IPS-18a (cell line): Measurements from ENCODE around the gene ARID4B.
"Not testable (repeated sequence)": the region's sequence is repeated elsewhere in the genome, so short reads cannot be mapped to it uniquely, and the experiment has no call there.

Experiments
- H3K27ac ChIP-seq: one replicate; pipeline ENCODE4 v1.5.1; 2013; ENCODE audit warnings: low read length
- H3K27me3 ChIP-seq: one replicate; pipeline ENCODE4 v1.6.1; 2013; ENCODE audit warnings: mild to moderate bottlenecking, low read length; ENCODE audit not compliant: control insufficient read depth, insufficient read depth
- H3K36me3 ChIP-seq: one replicate; pipeline ENCODE4 v1.6.1; 2013; ENCODE audit warnings: low read depth, low read length; ENCODE audit not compliant: control insufficient read depth
- H3K4me1 ChIP-seq: one replicate; pipeline ENCODE4 v1.6.1; 2013; ENCODE audit warnings: low read depth, low read length; ENCODE audit not compliant: control insufficient read depth
- H3K4me3 ChIP-seq: one replicate; pipeline ENCODE4 v1.5.1; 2013; ENCODE audit warnings: low read length
- H3K9ac ChIP-seq: one replicate; pipeline ENCODE4 v1.6.1; 2013; ENCODE audit warnings: mild to moderate bottlenecking, low read length, moderate library complexity
- H3K9me3 ChIP-seq: one replicate; pipeline ENCODE4 v1.6.1; 2013; ENCODE audit warnings: low read depth, low read length; ENCODE audit not compliant: control insufficient read depth

Gene ARID4B

DNA sequence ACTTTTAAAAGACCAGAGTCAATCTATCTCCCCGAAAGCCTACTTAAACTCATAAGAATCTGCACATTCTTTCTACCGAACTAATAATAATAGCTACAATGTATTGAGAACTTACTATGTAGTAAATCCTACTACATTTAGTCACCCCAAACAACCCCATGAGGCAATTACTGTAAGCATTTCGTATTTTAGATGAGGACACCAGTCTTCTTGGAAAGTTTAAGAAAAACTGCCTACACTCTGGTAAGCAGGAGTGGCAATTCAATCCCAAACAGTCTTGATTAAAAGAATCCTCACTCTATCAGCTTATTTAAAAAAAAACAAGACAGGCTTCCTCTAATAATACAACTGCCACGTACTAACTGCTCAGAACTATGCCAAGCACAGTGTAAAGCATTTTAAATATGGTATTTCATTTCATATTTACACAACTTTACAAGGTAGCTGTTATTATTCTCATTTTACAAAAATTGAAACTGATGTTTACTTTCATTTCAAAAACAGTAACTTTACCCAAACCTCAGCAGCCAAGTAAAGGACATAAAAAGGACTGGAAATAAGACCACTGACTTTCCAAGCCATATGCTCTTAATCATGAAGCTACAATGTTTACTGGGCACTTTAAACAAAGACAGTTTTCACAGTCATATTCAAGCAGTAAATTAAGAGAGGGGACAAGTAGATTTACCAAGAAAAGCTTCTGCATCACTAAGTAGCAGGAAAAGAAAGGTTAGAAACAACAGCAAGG is 13.9 kb downstream of the ARID4B start:
- Histone ChIP-seq H3K27me3 (no peaks in the 10 kb centered on the region), H3K27ac (no peak overlapping the region), H3K4me3 (no peak overlapping the region), H3K9ac (no peak overlapping the region), H3K4me1 (no peaks in the 10 kb centered on the region), H3K36me3 (peaks cover 8% of the 10 kb centered on the region), H3K9me3 (no peaks in the 10 kb centered on the region)

DNA sequence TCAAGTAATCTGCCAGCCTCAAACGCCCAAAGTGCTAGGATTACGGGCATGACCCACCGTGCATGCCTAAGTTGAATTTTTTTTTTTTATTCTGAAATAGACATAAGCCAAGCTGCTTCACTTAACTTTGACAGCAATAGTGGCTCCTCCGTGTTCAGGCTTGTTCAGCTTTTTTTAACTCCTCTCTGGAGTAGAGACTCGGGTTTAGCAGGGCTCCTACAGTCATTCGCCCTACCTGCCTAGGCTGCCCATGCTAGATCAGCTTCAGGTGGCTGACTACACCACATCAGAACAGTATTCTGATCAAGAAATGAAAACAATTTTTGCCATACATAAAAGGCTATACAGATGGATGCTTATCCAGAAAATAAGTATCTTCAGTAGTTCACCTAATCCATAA is 14.7 kb downstream of the ARID4B start:
- no peaks in the 10 kb centered on the region for H3K4me1 ChIP-seq
- no peak overlapping the region for H3K4me3 ChIP-seq
- no peak overlapping the region for H3K9ac ChIP-seq
- no peaks in the 10 kb centered on the region for H3K27me3 ChIP-seq
- H3K9me3 ChIP-seq, result no peaks in the 10 kb centered on the region
- no peaks in the 10 kb centered on the region for H3K36me3 ChIP-seq
- H3K27ac ChIP-seq, result no peak overlapping the region

DNA sequence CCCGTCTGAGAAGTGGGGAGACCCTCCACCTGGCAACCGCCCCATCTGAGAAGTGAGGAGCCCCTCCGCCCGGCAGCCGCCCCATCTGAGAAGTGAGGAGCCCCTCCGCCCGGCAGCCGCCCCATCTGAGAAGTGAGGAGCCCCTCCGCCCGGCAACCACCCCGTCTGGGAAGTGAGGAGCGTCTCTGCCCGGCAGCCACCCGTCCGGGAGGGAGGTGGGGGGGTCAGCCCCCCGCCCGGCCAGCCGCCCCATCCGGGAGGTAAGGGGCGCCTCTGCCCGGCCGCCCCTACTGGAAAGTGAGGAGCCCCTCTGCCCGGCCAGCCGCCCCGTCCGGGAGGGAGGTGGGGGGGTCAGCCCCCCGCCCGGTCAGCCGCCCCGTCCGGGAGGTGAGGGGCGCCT is 18.8 kb downstream of the ARID4B start:
- H3K4me3 ChIP-seq, H3K27me3 ChIP-seq, H3K9me3 ChIP-seq, H3K9ac ChIP-seq, H3K36me3 ChIP-seq, H3K4me1 ChIP-seq, H3K27ac ChIP-seq: not testable (repeated sequence)

DNA sequence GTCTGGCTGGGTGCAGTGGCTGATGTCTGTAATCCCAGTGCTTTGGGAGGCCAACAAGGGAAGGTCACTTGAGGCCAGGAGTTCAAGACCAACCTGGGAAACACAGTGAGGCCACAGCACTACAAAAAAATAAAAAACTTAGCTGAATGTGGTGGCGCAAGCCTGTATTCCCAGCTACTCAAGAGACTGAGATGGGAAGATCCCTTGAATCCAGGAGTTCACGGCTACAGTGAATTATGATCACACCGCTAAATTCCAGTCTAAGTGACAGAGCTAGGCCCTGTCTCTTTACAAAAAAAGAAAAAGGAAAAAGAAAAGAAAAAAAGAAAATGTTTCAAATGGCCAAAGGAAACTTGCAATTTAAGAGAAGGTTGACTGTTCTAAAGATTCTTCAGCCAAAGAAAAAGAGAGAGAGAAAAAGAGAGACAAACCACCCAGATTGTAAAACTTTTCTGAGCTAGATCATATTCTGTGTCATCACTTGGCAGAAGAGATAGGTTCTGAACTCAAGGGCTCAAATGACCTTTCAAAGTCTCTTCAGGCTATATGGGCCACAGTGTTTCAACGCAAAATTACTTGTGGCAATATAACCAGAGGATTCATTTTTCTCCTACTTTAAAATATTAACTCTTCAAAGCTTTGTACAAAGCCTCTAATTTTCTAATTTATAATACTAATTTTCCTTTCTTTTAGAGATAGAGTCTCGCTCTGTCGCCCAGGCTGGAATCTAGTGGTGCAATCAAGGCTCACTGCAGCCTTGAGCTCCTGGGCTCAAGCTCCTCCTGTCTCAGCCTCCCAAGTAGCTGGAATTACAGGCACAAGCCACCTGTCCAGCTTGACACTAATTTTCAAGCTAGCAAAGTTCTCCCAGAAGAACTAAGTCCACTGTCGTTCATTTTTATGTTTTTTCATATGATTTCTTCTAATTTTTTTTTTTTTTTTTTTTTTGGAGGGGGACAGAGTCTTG is 20.5 kb downstream of the ARID4B start:
- no peak overlapping the region for H3K9ac ChIP-seq
- H3K4me3 ChIP-seq, result no peak overlapping the region
- no peaks in the 10 kb centered on the region for H3K9me3 ChIP-seq
- no peaks in the 10 kb centered on the region for H3K36me3 ChIP-seq
- H3K27me3 ChIP-seq, result no peaks in the 10 kb centered on the region
- H3K4me1 ChIP-seq, result no peaks in the 10 kb centered on the region
- H3K27ac ChIP-seq, result no peak overlapping the region

DNA sequence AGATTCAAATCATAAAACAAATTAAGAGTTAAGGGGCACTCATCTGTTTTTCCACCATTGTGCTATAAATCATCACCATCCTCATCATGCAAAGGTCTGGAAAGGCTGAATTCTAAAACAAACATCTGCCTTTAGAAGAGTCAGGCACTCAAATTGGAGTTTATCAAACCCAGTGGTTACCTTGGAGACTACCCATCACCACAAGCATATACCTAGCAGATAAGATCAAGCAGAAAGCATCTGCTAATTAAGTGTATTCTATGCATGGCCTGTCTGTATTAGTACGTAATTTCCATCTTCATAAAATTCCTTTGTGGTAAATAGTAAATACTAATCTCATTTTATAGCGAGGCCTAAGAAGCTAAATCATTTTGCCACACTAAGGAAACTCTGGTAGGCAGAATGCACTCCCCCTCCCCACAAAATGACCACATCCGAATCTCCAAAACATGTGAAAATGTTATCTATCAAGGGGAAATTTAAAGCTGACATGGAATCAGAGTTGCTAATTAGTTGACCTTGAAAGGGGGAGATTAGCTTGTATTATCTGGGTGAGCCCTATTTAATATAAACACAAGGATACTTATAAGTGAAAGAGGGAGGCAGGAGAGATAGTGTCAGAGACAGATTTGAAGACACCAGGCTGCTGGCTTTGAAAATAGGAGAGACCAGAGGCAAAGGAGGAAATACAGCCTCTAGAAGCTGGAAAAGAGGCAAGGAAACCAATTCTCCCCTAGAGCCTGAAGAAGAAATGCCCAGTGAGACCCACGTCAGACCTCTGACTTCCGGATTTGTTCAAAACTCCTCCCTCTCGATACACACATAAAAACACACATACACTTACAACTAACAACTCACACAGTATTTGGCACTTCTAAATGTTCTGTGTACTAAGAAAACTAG is 23.2 kb downstream of the ARID4B start:
- Histone ChIP-seq H3K9me3 (no peaks in the 10 kb centered on the region), H3K36me3 (no peaks in the 10 kb centered on the region), H3K27me3 (no peaks in the 10 kb centered on the region), H3K27ac (no peak overlapping the region), H3K4me3 (no peak overlapping the region), H3K4me1 (no peaks in the 10 kb centered on the region), H3K9ac (no peak overlapping the region)

DNA sequence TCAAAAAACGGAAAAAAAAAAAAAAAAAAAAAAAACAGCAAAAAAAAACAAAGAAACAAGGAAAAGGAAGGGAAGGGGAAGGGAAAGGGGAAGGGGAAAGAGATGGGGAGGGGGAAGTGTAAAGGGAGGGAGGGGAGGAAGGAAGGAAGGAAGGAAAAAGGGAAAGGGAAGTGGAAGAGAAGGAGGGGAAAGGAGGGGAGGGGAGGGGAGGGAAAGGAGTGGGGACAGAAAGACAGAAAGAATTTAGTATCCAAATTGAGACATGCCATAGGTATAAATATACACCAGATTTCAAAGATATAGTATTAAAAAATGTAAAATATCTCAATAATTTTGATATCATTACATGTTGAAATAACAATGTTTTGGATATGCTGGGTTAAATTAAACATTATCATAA is 25.8 kb downstream of the ARID4B start:
- H3K36me3 ChIP-seq, result no peaks in the 10 kb centered on the region
- H3K9me3 ChIP-seq, result peaks cover 2% of the 10 kb centered on the region
- H3K4me3 ChIP-seq, result no peak overlapping the region

DNA sequence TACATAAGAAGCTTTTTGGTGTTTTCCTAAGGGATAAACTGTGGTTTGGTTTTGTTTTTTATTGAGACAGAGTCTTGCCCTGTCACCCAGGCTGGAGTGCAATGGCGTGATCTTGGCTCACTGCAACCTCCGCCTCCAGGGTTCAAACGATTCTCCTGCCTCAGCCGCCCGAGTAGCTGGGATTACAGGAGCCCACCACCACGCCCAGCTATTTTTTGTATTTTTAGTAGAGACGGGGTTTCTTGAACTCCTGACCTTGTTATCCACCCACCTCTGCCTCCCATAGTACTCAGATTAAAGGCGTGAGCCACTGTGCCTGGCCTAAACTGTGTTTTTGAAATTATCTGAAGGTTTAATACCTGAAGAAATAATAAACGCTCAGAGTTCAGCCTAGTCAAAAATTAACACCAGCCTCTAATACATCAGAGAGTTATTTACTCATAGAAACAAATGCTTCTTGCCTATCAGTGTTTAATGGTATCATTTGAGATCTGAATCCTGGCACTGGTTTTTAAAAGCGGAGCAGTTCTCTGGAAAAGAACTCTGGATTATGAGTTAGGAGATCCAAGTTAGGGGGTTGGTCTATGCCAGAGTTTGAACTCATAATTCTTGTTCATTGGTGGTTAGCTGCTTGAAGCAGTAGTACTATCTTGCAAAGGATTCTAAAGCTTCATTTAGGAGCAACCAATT is 28.7 kb downstream of the ARID4B start:
- H3K27me3 ChIP-seq, result no peaks in the 10 kb centered on the region
- H3K27ac ChIP-seq, result no peak overlapping the region
- no peaks in the 10 kb centered on the region for H3K4me1 ChIP-seq
- H3K9ac ChIP-seq, result no peak overlapping the region
- H3K36me3 ChIP-seq, result no peaks in the 10 kb centered on the region
- H3K4me3 ChIP-seq, result no peak overlapping the region
- H3K9me3 ChIP-seq, result peaks cover 2% of the 10 kb centered on the region

More for the DNA sequence above, 25.8 kb downstream of the ARID4B start:
- no peak overlapping the region for H3K9ac ChIP-seq
- H3K27me3 ChIP-seq, result no peaks in the 10 kb centered on the region
- no peak overlapping the region for H3K27ac ChIP-seq
- no peaks in the 10 kb centered on the region for H3K4me1 ChIP-seq

DNA sequence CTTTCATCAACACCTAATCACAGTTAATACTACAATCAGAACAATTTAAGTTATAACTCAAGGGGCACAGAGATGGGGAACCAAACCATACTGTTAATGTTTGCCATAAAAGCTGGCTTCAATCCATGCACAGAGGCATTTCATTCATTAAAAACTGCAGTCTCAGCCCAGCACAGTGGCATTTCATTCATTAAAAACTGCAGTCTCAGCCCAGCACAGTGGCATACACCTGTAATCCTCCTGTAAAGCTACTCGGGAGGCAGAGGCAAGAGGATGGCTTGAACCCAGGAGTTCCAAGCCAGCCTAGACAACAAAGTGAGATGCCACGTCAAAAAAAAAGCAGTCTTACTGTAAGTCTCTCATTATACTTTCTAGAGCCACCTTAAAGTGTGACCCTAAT is 29.2 kb downstream of the ARID4B start:
- Histone ChIP-seq H3K9me3 (peaks cover 2% of the 10 kb centered on the region), H3K9ac (no peak overlapping the region), H3K27me3 (no peaks in the 10 kb centered on the region), H3K27ac (no peak overlapping the region), H3K4me1 (no peaks in the 10 kb centered on the region), H3K36me3 (no peaks in the 10 kb centered on the region), H3K4me3 (no peak overlapping the region)

DNA sequence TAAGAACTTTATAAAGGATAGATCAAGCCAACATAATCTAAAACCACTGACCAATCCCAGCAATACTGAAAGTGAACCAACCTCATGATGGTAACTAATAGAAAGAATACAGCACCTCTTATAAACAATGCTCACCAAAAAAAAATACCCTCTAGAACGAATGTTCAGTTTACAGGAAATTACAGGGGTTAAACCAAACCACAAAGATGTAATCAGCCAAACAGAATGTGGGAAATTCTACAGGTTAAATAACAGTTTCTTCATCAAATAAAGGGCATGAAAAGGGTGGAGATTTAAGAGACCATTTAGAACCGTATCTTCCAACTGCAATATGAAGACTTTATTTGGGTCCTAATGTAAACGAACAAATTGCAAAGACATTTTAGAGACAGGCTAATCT is 30.4 kb downstream of the ARID4B start:
- no peaks in the 10 kb centered on the region for H3K27me3 ChIP-seq
- peaks cover 2% of the 10 kb centered on the region for H3K9me3 ChIP-seq
- H3K27ac ChIP-seq, result no peak overlapping the region
- H3K4me1 ChIP-seq, result no peaks in the 10 kb centered on the region
- no peak overlapping the region for H3K4me3 ChIP-seq
- H3K36me3 ChIP-seq, result no peaks in the 10 kb centered on the region
- no peak overlapping the region for H3K9ac ChIP-seq

DNA sequence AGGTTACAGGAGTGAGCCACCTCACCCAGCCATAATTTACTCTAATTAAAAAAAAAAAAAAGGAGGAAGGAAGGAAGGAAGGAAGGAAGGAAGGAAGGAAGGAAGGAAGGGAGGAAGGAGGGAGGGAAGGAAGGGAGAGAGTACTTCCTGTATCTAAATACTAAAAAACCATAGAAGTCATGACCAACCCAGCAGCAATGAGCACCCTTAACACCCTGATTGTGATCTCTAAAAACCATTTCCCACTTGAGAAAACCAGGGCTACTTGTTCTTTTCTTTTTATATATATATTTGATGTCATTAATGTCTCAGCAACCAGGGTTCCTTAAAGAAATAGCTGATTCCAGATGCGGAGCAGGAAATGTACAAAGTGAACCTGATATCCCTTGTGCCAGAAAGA is 31.2 kb downstream of the ARID4B start:
- peaks cover 2% of the 10 kb centered on the region for H3K9me3 ChIP-seq
- H3K4me3 ChIP-seq, result no peak overlapping the region
- no peaks in the 10 kb centered on the region for H3K27me3 ChIP-seq
- no peaks in the 10 kb centered on the region for H3K36me3 ChIP-seq
- no peak overlapping the region for H3K9ac ChIP-seq
- no peak overlapping the region for H3K27ac ChIP-seq
- no peaks in the 10 kb centered on the region for H3K4me1 ChIP-seq
